DMS53 treated with DMSO at 0.1 percent for 48 hours (cell line): ENCODE data around the gene TNIP1.

Experiments
- DNase-seq: peaks from one replicate; lab custom pipeline; 2025; ENCODE audit not compliant: unreplicated experiment; lab: John Stamatoyannopoulos, UW

The TNIP1 gene

DNA sequence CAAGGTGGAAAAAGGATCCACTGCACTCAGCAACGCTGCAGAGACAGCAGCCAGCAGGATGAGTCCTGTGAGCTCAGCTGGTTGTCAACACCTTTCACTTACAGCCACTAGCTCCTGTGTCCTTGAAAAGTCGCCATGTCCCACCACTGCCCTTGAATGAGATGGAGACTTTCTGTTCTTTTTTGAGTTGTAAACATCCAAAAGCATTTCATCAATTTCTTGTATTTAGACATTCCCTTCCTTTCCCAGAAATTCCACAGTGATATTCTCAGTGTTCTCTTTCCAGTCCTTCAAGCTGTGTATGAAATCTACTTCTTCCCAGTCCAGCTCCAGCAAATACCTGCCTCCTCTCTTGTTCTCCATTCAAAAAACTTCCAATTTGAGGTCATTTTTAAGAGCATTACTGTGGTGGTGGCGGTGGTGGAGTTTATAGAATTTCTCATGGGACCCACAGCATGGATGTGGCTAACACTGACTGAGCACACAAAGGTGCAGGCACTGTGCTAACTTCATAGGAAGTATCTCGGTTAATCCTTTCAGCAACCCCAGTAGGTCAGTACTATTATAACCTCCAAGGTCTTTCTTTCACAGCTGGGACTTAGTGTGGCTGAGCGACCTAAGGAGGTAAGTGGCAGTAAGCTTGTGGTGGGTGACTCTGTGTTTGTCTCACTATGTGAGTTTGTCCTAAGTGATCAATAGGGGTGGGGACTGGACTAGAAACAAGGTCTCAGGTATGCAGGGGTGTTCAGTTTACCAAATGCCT lies 75.5 kb downstream of the TNIP1 start:
- DNase-seq, result no peak

GRCh38 chr5:151004499-151004898 lies 76.3 kb downstream of the TNIP1 start:
- no peak for DNase-seq

- DNase-seq, result no peak
Observed at GRCh38 chr5:151003503-151003860, 77.4 kb downstream of the TNIP1 start.

GRCh38 chr5:151002681-151003502 lies 77.9 kb downstream of the TNIP1 start:
- DNase-seq, result no peak

DNA sequence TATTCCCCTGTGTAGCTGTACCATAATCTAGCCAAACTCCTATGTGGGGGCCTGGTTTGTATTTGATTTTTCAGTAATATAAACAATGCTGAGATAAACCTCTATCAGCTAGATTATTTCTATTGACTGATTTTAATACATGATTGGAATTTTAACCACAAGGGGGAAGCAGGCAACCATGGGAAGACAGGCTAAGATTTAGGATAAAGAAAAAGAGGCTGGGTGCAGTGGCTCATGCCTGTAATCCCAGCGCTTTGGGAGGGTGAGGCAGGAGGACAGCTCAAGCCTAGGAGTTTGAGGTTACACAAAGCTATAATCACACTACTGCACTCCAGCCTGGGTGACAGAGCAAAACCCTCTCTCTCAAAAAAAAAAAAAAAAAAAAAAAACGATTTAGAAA lies 78.6 kb downstream of the TNIP1 start:
- no peak for DNase-seq

- no peak for DNase-seq
Observed at GRCh38 chr5:151001436-151001835, 79.4 kb downstream of the TNIP1 start.

DNA sequence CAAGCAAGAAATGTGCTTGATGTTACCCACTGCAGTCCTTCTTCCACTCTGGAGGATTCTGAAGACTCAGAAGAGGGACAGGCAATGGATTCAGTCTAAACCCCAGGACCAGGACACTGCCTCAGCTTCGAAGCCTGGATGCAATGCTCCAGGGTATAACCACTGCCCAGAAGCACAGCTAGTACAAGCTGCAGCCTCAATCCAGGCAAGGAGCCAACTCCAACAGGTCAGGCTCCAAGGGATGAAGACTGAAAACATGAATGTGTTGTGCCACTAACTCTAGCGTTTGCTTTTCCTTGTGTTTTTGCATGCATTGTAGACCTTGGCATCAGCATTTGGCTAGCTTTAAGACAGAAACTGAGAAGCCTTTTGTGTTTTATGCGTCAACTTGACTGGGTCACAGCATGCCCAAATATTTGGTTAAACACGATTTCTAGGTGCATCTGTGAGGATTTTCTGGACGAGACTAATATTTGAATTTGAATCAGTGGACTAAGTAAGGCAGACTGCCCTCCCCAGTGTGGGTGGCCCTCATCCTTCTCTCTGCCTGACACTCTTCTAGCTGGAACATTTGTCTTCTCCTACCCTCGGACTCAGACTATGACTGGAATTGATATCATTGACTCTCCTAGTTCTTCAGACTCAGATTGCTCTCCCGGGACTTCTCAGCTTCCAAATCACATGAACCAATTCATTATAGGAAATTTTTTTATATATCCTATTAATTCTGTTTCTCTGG lies 81.0 kb downstream of the TNIP1 start:
- DNase-seq, result no peak

DNA sequence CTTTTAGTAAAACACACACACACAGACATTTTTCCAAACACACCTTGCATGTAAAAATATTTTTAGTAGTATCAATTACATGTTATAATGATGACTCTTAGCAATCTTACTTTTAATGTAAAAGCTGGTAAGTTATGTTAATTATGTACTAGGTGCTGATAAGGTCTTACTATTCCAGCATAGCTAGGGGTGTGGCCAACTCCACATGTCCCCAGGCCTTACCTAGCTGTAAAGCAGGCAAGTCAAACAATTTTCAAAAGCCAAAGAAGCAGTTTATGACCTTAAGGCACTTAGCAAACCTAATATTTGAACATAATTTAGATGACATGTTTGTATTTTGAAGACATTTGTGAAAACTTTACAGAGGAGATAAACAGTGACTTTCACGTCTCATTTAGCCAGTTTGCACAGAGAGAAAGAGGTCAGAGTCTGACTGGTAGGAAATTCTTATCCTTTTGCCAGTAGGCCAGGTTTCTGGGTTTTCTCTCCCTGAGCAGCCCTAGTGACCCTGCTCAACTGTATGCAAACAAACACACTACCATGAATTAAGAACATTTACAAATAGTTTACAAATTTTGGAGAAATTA lies 86.9 kb downstream of the TNIP1 start:
- DNase-seq, result no peak

DNA sequence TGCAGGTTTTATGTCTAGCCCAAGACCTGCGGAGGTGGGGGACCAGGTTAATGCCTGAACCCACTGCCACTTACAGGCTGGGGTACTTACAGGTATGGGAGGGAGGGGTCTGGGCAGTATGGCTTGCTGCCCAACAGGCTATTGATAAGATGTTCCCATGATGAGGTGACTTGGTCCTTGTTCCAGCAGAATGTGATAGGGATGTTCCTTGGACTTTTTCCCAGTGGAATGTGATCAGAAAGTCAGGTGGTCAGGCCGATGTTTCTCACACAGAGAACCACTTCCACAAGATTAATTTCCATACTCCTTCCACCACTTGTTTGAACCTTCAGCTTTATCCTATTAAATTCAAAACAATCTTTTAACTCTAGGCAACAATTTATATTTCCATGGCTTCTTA lies 87.4 kb downstream of the TNIP1 start:
- DNase-seq, result no peak

- DNase-seq, result no peak
Observed at GRCh38 chr5:150992705-150993104, 88.1 kb downstream of the TNIP1 start.

DNA sequence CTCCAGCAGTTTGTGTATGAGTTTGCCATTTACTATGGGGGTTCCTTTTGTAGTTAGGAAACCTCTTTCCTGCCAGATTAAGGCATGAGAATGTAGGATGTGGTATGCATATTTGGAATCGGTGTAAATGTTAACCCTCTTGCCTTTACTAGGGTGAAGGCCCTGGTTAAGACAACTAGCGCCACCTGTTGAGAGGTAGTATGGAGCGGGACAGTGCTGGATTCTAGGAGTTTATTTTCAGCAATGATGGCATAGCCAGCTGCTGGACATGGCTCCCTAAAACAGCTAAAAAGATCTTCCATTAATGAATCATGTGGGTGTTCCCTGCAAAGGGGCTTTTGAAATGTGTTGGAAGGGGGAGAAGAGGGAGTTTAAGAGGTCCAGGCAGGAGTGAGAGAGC lies 91.1 kb downstream of the TNIP1 start:
- DNase-seq, result no peak

DNA sequence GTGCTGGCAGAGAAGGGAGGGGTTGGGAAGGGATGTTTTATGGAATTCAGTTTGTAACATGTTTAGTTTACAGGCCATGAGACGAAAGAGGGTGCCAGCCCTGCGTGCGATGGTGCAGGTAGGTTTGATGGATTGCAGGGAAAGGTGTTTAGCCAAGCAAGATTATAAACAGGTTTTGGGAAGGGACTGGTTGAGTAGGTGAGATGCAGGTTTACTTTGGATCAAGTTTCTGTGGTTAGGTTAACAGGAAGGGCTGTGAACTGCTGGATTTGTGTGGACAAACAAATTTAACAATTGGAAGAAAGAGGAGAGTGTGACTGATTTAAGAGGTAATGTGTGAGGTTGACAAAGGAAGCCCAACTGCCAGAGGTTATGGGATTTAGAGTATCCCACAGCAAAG lies 93.1 kb downstream of the TNIP1 start:
- DNase-seq, result peak; percentile 52
